MCF 10A (cell line): ENCODE measurements around the gene LAD1. TPM values are rescaled to one million over a fixed set of nuclear protein-coding genes. Genes with fewer than 3 reads are reported as not detected.

Experiments
- BruUV-seq: library from RNA; stranded (reverse); fragments of 400-500 nt; replicated peaks from 2 replicates; lab custom pipeline; 2021; lab: Mats Ljungman, UMichigan
- CTCF ChIA-PET: fragments of 300-600 bp; sonication (Branson Sonifier 250); formaldehyde crosslinking; extraction: SDS; loops from one replicate; lab custom pipeline; 2021; ENCODE audit warnings: antibody characterized with exemption, inconsistent platforms; lab: Yijun Ruan, JAX
- POLR2A ChIA-PET: fragments of 300-600, 350-650 bp; sonication (Branson Sonifier 250); formaldehyde crosslinking; extraction: SDS; loops from one replicate; lab custom pipeline; 2020; ENCODE audit warnings: antibody characterized with exemption, inconsistent platforms; lab: Yijun Ruan, JAX
- DNase-seq: peaks from one replicate; pipeline ENCODE4 v3.0.0-alpha.2; 2018; ENCODE audit not compliant: unreplicated experiment
- H3K27ac Mint-ChIP-seq: one replicate; pipeline ENCODE4 v1.8.0; 2022; ENCODE audit warnings: mild to moderate bottlenecking, low read depth, mixed read lengths; ENCODE audit not compliant: unreplicated experiment
- H3K27me3 Mint-ChIP-seq: one replicate; pipeline ENCODE4 v1.8.0; 2022; ENCODE audit warnings: mixed read lengths; ENCODE audit not compliant: insufficient read depth, unreplicated experiment
- H3K36me3 Mint-ChIP-seq: one replicate; pipeline ENCODE4 v1.8.0; 2022; ENCODE audit warnings: mild to moderate bottlenecking, moderate library complexity, mixed read lengths; ENCODE audit not compliant: insufficient read depth, unreplicated experiment
- H3K4me1 Mint-ChIP-seq: one replicate; pipeline ENCODE4 v1.8.0; 2022; ENCODE audit warnings: mixed read lengths; ENCODE audit not compliant: insufficient read depth, unreplicated experiment
- H3K4me3 Mint-ChIP-seq: one replicate; pipeline ENCODE4 v1.8.0; 2022; ENCODE audit warnings: mild to moderate bottlenecking, moderate library complexity, mixed read lengths; ENCODE audit not compliant: unreplicated experiment
- H3K9me3 Mint-ChIP-seq: one replicate; pipeline ENCODE4 v1.8.0; 2022; ENCODE audit warnings: mixed read lengths; ENCODE audit not compliant: unreplicated experiment
- intact Hi-C: fragments of 100-400 bp; cut with micrococcal nuclease; formaldehyde crosslinking; loops from 2 replicates; pipeline ENCODE4 v1.14.1; 2022
- total RNA-seq: library from RNA; stranded (reverse); gene quantifications from 2 replicates; pipeline ENCODE4 v1.2.3, GENCODE V29; 2022
- TF ChIP-seq, protein P1 (sequence below): fragments of 200-600 bp; IDR thresholded peaks from one replicate; pipeline ENCODE4 v1.8.0; 2022; ENCODE audit warnings: antibody characterized with exemption, mild to moderate bottlenecking; ENCODE audit not compliant: unreplicated experiment

Gene LAD1
- total RNA-seq, 1 experiment from 2014 or later: 40.9 TPM

DNA sequence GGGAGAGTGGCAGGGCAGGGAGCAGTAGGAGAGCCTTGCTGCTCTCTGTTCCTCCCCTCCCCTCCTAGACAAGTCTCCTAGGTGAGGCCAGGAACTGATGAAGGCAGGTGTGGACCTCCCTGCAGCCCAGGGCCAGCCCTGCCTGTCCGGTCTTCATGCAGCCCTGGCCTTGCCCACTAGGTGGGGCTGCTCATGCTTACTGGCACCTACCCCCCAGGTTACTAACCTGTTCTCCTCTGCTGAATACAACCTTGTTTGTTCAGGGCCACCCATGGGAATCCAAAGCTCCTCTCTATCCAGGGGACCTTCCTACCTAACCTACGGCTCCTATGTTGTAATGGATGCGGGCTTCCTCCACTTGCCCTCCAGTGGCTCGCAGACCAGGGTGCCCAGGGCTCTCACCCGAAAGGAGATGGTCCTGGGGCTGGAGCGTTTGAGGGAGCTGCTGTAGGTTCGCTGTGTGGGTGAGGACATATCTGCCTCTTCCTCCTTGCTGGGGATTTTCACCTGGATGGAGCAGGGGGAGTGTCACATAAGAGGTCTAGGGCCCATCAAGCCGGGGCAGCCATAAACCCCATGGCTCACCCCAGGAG lies 13.7 kb downstream of the LAD1 start:
- DNase-seq: peak; percentile 80
- Mint-ChIP-seq H3K4me1 (peaks cover 19% of the 10 kb centered on the region), H3K36me3 (peaks cover 12% of the 10 kb centered on the region), H3K4me3 (no peak overlapping the region), H3K27me3 (no peaks in the 10 kb centered on the region), H3K9me3 (no peaks in the 10 kb centered on the region), H3K27ac (no peak overlapping the region)
- intact Hi-C loops: loop anchor here (1.0 to 2.0 kb wide), 3 partner anchors 14 to 127 kb away; partner anchors contain the start of gene LAD1
- TF ChIP-seq, protein P1, sequence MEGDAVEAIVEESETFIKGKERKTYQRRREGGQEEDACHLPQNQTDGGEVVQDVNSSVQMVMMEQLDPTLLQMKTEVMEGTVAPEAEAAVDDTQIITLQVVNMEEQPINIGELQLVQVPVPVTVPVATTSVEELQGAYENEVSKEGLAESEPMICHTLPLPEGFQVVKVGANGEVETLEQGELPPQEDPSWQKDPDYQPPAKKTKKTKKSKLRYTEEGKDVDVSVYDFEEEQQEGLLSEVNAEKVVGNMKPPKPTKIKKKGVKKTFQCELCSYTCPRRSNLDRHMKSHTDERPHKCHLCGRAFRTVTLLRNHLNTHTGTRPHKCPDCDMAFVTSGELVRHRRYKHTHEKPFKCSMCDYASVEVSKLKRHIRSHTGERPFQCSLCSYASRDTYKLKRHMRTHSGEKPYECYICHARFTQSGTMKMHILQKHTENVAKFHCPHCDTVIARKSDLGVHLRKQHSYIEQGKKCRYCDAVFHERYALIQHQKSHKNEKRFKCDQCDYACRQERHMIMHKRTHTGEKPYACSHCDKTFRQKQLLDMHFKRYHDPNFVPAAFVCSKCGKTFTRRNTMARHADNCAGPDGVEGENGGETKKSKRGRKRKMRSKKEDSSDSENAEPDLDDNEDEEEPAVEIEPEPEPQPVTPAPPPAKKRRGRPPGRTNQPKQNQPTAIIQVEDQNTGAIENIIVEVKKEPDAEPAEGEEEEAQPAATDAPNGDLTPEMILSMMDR: peak; percentile 99
- BruUV-seq: no TSS peak
- ChIA-PET POLR2A (interaction anchor here (0.9 to 2.1 kb wide), 10 partner anchors 9 to 111 kb away, joined by 3 to 5 read pairs (median 4); partner anchors contain the start of gene PHLDA3), CTCF (interaction anchor here (0.5 to 20.0 kb wide), 54 partner anchors 10 to 875 kb away, joined by 3 to 539 read pairs (median 5); partner anchors contain the start of gene PHLDA3)

- Mint-ChIP-seq H3K4me1 (peaks cover 19% of the 10 kb centered on the region), H3K27ac (peak overlapping the region; percentile 12), H3K9me3 (no peaks in the 10 kb centered on the region), H3K36me3 (peaks cover 12% of the 10 kb centered on the region), H3K4me3 (no peak overlapping the region), H3K27me3 (no peaks in the 10 kb centered on the region)
- intact Hi-C loops: loop anchor here (2.0 kb wide), 1 partner anchor 128 kb away; no protein-coding TSS in a partner anchor
- ChIA-PET POLR2A (interaction anchor here (0.9 to 2.1 kb wide), 3 partner anchors 13 to 77 kb away, joined by 3 to 5 read pairs (median 5); no protein-coding TSS in a partner anchor), CTCF (interaction anchor here (0.5 to 20.0 kb wide), 29 partner anchors 10 to 497 kb away, joined by 3 to 539 read pairs (median 5); partner anchors contain the start of gene PHLDA3)
- BruUV-seq: no TSS peak
- TF ChIP-seq, protein P1: no peak
- no peak for DNase-seq
These were observed 14.7 kb downstream of the LAD1 start for GRCh38 chr1:201384406-201384782.

GRCh38 chr1:201383647-201384405 lies 15.3 kb downstream of the LAD1 start:
- peaks cover 19% of the 10 kb centered on the region for H3K4me1 Mint-ChIP-seq
- H3K27ac Mint-ChIP-seq: no peak overlapping the region
- intact Hi-C loops: loop anchor here (2.0 kb wide), 1 partner anchor 129 kb away; no protein-coding TSS in a partner anchor
- no TSS peak for BruUV-seq
- H3K4me3 Mint-ChIP-seq: no peak overlapping the region
- H3K36me3 Mint-ChIP-seq: peaks cover 12% of the 10 kb centered on the region
- ChIA-PET CTCF (interaction anchor here (0.6 to 20.0 kb wide), 19 partner anchors 9 to 320 kb away, joined by 3 to 539 read pairs (median 6); no protein-coding TSS in a partner anchor), POLR2A (interaction anchor here (0.6 to 2.1 kb wide), 5 partner anchors 11 to 124 kb away, joined by 3 to 5 read pairs (median 3); no protein-coding TSS in a partner anchor)
- DNase-seq: no peak
- no peaks in the 10 kb centered on the region for H3K9me3 Mint-ChIP-seq
- TF ChIP-seq, protein P1: no peak
- no peaks in the 10 kb centered on the region for H3K27me3 Mint-ChIP-seq

DNA sequence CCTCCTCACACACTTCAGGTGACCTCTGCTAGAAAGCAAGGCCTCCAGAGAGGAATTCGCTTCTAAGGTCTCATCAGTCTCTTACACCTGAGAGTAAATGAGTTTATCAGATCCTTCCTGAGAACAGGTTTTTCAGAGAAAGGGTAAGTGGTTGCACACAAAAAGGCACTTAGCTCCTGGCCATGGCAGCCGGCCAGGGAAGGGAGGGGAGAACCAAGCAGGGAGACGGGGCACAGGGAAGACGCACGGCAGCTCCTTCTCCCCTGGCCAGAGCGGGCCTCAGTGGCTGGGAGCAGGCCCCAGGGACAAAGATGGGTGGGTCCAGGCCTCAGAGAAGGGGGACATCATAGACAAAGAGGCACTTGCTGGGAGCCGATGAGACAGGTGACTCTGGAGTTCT lies 18.0 kb downstream of the LAD1 start:
- ChIA-PET POLR2A (interaction anchor here (0.6 to 0.8 kb wide), 3 partner anchors 13 to 477 kb away, joined by 3 to 4 read pairs (median 3); no protein-coding TSS in a partner anchor), CTCF (interaction anchor here (0.5 to 20.0 kb wide), 11 partner anchors 12 to 279 kb away, joined by 3 to 539 read pairs (median 5); no protein-coding TSS in a partner anchor)
- Mint-ChIP-seq H3K9me3 (no peaks in the 10 kb centered on the region), H3K27me3 (no peaks in the 10 kb centered on the region), H3K4me1 (peaks cover 19% of the 10 kb centered on the region), H3K36me3 (no peaks in the 10 kb centered on the region), H3K4me3 (no peak overlapping the region), H3K27ac (no peak overlapping the region)
- TF ChIP-seq, protein P1: no peak
- BruUV-seq: no TSS peak
- DNase-seq: no peak
- intact Hi-C loops: no loop called here
